NCI-H2171 treated with DMSO at 0.1 percent for 48 hours (cell line): ENCODE measurements around the gene UGGT2.
"Not testable (repeated sequence)": the region's sequence is repeated elsewhere in the genome, so short reads cannot be mapped to it uniquely, and the experiment has no call there.

Experiments
- DNase-seq: peaks from one replicate; lab custom pipeline; 2025; lab: John Stamatoyannopoulos, UW

Gene UGGT2

DNA sequence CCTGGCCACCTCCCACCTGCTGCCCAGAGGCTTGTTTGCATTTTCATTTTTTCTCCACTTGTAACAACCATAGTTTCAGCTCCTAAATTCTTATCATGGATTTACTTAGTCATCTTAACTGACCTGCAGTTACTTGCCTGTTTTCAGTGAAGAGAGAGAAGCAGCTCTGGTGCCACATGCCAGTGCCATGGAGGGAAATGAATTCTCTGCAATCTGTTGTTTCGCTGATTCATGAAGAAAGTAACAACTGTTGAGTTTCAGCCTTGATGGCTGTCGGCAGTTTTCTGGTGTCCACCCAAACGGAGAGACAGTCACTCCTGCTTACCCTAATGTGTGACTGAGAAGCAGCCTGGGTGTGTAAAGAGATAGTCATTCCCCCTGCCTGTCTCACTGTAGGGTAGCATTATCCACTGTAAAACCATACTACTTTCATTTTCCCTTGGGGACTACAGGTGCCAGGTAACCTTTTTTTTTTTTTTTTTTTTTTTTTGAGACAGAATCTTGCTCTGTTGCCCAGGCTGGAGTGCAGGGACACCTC lies 260.1 kb downstream of the UGGT2 start:
- no peak for DNase-seq

DNA sequence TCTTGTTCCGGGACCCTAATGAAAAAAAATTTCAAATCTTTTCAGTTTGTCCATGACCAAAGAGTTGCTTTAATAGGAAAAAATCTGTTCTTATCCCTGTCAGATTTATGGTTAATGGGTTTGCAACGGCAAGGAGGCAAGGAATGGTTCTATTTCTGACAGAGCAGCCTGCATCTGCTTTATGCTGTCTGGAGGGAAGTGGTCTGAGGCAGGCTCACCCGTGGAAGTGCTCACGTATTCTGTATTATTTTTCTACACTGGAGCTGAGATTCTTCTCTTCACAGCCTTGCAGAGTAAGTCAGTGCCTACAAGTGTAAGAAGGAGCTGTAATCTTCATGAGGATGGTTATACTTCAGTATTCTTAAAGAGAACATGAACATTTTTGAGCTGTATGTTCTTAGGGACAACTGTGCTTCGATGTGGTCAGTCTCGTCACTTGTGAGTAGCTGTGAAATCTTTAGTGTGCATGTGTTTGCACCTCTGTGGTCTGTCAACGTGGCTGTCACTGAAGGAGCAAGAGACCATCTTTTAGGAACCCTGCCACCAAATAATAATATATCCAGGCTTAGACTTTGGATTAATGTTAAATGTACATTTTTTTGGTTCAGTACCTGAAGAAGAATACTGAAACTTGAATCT lies 262.0 kb downstream of the UGGT2 start:
- DNase-seq: no peak

DNA sequence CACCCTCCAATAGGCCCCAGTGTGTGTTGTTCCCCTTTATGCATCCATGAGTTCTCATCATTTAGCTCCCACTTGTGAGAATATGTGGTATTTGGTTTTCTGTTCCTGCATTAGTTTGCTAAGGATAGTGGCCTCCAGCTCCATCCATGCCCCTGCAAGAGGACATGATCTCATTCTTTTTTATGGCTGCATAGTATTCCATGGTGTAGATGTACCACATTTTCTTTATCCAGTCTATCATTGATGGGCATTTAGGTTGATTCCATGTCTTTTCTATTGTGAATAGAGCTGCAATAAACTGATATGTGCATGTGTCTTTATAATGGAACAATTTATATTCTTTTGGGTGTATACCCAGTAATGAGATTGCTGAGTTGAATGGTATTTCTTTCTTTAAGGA lies 263.9 kb downstream of the UGGT2 start:
- DNase-seq: not testable (repeated sequence)

GRCh38 chr13:95788100-95788463 lies 265.1 kb downstream of the UGGT2 start:
- DNase-seq: no peak

- DNase-seq: no peak
Measured at GRCh38 chr13:95787356-95788099, 265.7 kb downstream of the UGGT2 start.

GRCh38 chr13:95784900-95785290 lies 268.3 kb downstream of the UGGT2 start:
- DNase-seq: no peak

DNA sequence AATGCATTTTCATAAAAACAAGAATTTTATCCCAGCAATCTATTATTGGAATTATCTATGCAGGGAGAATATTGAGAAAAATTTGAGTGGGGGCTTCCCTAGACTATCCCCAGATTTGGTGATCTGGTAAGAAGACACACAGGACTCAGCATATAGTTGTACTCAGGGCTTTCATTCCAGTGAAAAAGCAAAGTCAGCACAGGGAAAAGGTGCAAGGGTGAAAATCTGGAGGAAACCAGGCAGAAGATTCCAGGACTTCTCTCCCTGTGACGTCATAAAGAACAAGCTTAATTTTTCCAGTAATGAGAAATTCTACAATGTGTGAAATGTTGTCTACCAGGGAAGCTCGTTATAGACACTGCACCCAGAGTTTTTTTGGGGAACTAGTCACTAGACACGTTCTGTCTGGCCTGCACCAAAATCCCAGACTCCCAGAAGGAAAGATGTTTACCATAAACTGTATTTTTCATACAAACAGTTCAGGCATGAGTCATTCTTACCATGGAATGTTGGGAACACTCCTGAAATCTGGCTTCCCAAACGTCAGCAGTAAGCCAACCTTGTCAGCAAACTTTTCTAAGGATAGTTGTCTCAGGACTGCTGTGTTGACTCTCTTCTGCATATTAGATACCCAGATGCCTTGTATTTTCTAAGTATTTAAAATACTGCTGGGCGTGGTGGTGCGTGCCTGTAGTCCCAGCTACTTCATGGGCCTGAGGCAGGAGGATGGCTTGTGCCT lies 268.9 kb downstream of the UGGT2 start:
- no peak for DNase-seq

DNA sequence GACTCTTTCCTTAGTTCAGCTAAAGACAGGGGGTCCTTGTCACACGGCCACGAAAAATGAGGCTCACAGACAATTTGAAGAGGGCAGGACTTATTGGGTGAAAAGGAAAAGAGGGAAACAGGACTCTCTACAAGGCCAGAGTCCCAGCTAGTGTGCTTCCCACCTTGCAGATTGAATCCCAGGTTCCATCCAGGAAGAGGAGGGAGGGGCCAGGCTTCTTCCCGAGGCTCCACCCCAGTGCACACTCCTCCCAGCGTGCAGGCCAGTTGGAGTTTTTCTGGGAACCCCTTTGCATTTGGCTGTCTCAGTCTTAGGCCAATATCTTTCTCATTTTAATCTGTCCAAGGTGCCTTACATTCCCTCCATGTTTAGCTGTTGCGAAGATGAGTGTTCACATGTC lies 269.5 kb downstream of the UGGT2 start:
- DNase-seq: no peak

GRCh38 chr13:95781940-95782339 lies 271.3 kb downstream of the UGGT2 start:
- not testable (repeated sequence) for DNase-seq

GRCh38 chr13:95781016-95781415 lies 272.2 kb downstream of the UGGT2 start:
- no peak for DNase-seq

DNA sequence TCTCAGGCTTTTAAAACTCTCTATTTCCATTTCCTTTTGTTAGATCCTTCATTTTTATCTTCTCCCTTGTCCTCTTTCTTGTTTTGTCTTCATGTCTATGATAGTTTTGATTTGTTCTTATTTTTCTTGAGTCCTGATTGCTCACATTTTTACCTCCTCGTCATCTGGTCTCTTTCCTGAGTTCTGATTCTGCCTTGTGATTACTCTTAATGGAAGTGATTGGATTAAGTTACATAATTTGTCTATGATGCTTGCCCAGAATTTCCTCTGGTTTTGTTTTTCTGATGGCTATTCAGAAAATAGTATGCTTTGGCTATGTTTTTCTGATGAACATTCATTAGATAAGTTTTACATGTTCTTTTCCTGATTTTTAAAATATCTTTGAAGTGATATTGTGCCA lies 273.7 kb downstream of the UGGT2 start:
- no peak for DNase-seq

DNA sequence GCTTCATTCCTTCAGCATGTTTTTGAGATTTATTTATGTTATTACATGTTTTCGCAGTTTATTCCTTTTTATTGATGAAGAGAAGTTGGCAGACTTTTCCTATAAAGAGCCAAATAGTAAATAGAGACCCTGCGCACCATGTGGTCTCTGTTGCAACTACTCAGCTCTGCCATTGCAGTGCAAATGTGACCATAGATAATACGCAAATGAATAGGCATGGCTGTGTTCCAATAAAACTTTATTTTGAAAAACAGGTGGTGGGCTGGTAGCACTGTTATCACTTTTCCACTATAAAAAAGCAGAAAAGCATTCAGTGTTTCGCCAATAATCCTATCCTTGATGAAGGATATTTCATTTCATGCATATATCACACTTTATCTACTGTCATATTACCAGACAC lies 281.3 kb downstream of the UGGT2 start:
- no peak for DNase-seq

GRCh38 chr13:95763601-95764000 lies 289.6 kb downstream of the UGGT2 start:
- DNase-seq: no peak

GRCh38 chr13:95762626-95763025 lies 290.6 kb downstream of the UGGT2 start:
- not testable (repeated sequence) for DNase-seq

GRCh38 chr13:95756072-95756471 lies 297.1 kb downstream of the UGGT2 start:
- DNase-seq: no peak

DNA sequence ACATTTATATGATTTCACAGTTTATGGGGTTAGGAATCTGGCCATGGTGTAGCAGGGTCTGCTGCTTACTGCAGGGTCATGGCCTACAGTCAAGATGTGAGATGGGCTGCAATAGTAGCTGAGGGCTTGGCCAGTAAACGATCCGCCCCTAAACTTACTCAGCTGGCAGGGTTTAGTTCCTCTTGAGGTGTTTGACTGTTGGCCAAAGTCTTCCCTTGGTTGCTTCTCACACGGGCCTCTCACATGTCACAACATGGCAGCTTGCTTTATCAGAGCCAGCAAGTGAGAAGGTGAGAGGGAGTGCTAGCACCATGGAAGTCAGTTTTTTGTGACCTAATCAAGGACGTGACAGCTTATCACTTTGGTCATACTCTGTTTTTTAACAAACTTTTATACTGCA lies 299.1 kb downstream of the UGGT2 start:
- no peak for DNase-seq

- DNase-seq: no peak
Measured at GRCh38 chr13:95752677-95753076, 300.5 kb downstream of the UGGT2 start.
